ENCODE results near the gene EHMT1.

- no peak for TF ChIP-seq CTCF (IDR thresholded peaks at IDR 0.05)
- no peak for TF ChIP-seq POLR2A (IDR thresholded peaks at IDR 0.05)
These were observed 11.5 kb upstream of the EHMT1 start for GRCh38 chr9:137607141-137607857.

Measured in right lobe of liver (tissue), 4 donors.